Thymus (tissue), 11 donors: Measurements from ENCODE around the gene SASS6. TPM values are rescaled to one million over a fixed set of nuclear protein-coding genes. Genes with fewer than 3 reads are reported as not detected.

Experiments used
- DNase-seq, 9 donors: peaks; one replicate each; pipeline ENCODE4 v3.0.0-alpha.2; 2013; ENCODE audit warnings: low spot score in 9 of 9, low read depth in 6 of 9, missing footprints in 1 of 9
- H3K27ac ChIP-seq, 2 donors: one replicate each; pipeline ENCODE4 v1.5.1; 2013; ENCODE audit warnings: control low read depth in 1 of 2, low read depth in 1 of 2, low read length in 1 of 2, mild to moderate bottlenecking in 1 of 2, moderate library complexity in 1 of 2
- H3K27me3 ChIP-seq, 2 donors: one replicate each; pipeline ENCODE4 v1.5.1; 2013; ENCODE audit warnings: low read length in 1 of 2; ENCODE audit not compliant: control insufficient read depth in 2 of 2, insufficient read depth in 1 of 2
- H3K36me3 ChIP-seq, 2 donors: one replicate each; pipeline ENCODE4 v1.5.1; 2013; ENCODE audit warnings: low read length in 1 of 2, mild to moderate bottlenecking in 1 of 2, moderate library complexity in 1 of 2; ENCODE audit not compliant: control insufficient read depth in 2 of 2, insufficient read depth in 2 of 2
- H3K4me1 ChIP-seq, 2 donors: one replicate each; pipeline ENCODE4 v1.5.1; 2013; ENCODE audit warnings: low read length in 2 of 2; ENCODE audit not compliant: control insufficient read depth in 2 of 2, insufficient read depth in 2 of 2
- H3K4me3 ChIP-seq, 2 donors: one replicate each; pipeline ENCODE4 v1.5.1; 2013; ENCODE audit warnings: low read length in 2 of 2, control low read depth in 1 of 2, mild to moderate bottlenecking in 1 of 2
- H3K9me3 ChIP-seq, 2 donors: one replicate each; pipeline ENCODE4 v1.5.1; 2013; ENCODE audit warnings: low read length in 1 of 2, mild to moderate bottlenecking in 1 of 2; ENCODE audit not compliant: control insufficient read depth in 2 of 2, insufficient read depth in 1 of 2
- polyA plus RNA-seq: library from polyadenylated mRNA; stranded (reverse); fragments of 200-250 nt; gene quantifications from one replicate; pipeline ENCODE4 v1.2.3, GENCODE V29; 2013
- total RNA-seq: library from RNA; stranded (reverse); fragments of 120-200 nt; gene quantifications from one replicate; pipeline ENCODE4 v1.2.4, GENCODE V29; 2013
- donor health status: healthy.

SASS6 gene
- total and polyA plus RNA-seq, 2 donors, result 4.9 to 7.4 TPM

DNA sequence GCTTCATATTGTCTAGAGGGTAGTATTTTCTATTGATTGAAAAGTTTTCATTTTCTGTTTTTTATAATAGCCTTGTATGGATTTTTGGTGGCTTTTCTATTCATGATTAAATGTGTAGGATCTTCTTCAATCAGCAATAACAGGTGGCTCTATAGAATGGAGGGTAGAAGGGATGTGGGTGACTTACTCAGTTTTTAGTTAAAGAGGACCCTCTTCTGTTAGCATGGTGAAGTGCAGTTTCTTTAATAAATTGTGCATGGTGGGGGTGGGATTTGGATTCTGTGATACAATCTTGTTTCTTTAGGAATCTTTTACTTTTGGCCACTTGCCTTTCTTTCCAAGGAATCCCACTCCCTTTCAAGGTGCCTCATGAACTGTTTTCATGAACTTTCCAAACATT is 98.3 kb downstream of the SASS6 start:
- DNase-seq, result peak in 4 of 9 donors; percentile 28 to 69 (median 37)
- Histone ChIP-seq H3K27ac (no peak overlapping the region), H3K27me3 (no peaks in the 10 kb centered on the region), H3K36me3 (no peaks in the 10 kb centered on the region), H3K4me3 (no peak overlapping the region), H3K9me3 (no peaks in the 10 kb centered on the region), H3K4me1 (peaks cover 3 to 6% of the 10 kb centered on the region in 2 donors)

Other genes starting within 250 kb of the SASS6 start
- 28.2 TPM for gene SLC35A3, start 162.9 kb downstream of the SASS6 start, total RNA-seq
- 25.9 TPM for gene SLC35A3, start 162.9 kb downstream of the SASS6 start, polyA plus RNA-seq
- gene TRMT13, start 233 bp upstream of the SASS6 start, total RNA-seq, result 15.8 TPM
- gene TRMT13, start 233 bp upstream of the SASS6 start, polyA plus RNA-seq, result 24.7 TPM
- gene LRRC39, start 45.3 kb upstream of the SASS6 start, total RNA-seq, result 1.7 TPM
- gene LRRC39, start 45.3 kb upstream of the SASS6 start, polyA plus RNA-seq, result 6.7 TPM
- gene DBT, start 116.9 kb upstream of the SASS6 start, total RNA-seq, result 6.8 TPM
- gene DBT, start 116.9 kb upstream of the SASS6 start, polyA plus RNA-seq, result 4.5 TPM
- 29.5 TPM for gene RTCA, start 133.3 kb upstream of the SASS6 start, total RNA-seq
- gene RTCA, start 133.3 kb upstream of the SASS6 start, polyA plus RNA-seq, result 35.3 TPM
- gene CDC14A, start 219.6 kb upstream of the SASS6 start, total RNA-seq, result 8.3 TPM
- 9.8 TPM for gene CDC14A, start 219.6 kb upstream of the SASS6 start, polyA plus RNA-seq